COLO668 (cell line): ENCODE data around the gene GLYAT.
"Not testable (repeated sequence)": the region's sequence is repeated elsewhere in the genome, so short reads cannot be mapped to it uniquely, and the experiment has no call there.

Source experiments
- DNase-seq: peaks from one replicate; lab custom pipeline; 2025; ENCODE audit not compliant: unreplicated experiment; lab: John Stamatoyannopoulos, UW

The GLYAT gene

GRCh38 chr11:58744988-58745704 is 13.4 kb upstream of the GLYAT start:
- DNase-seq, result no peak

- DNase-seq, result no peak
Measured at GRCh38 chr11:58742981-58743880, 11.5 kb upstream of the GLYAT start.

- no peak for DNase-seq
Measured at GRCh38 chr11:58742140-58742539, 10.4 kb upstream of the GLYAT start.

- DNase-seq, result no peak
Measured at GRCh38 chr11:58741127-58741526, 9.4 kb upstream of the GLYAT start.

GRCh38 chr11:58740447-58740846 is 8.7 kb upstream of the GLYAT start:
- no peak for DNase-seq

- no peak for DNase-seq
Measured at GRCh38 chr11:58739725-58740430, 8.1 kb upstream of the GLYAT start.

GRCh38 chr11:58734681-58735490 is 3.1 kb upstream of the GLYAT start:
- no peak for DNase-seq

GRCh38 chr11:58730507-58731089 is 1.1 kb downstream of the GLYAT start:
- no peak for DNase-seq

- no peak for DNase-seq
Measured at GRCh38 chr11:58727415-58727797, 4.3 kb downstream of the GLYAT start.

GRCh38 chr11:58726737-58727414 is 4.9 kb downstream of the GLYAT start:
- no peak for DNase-seq

- DNase-seq, result no peak
Measured at GRCh38 chr11:58719406-58720117, 12.2 kb downstream of the GLYAT start.

- DNase-seq, result no peak
Measured at GRCh38 chr11:58712531-58712930, 19.2 kb downstream of the GLYAT start.

GRCh38 chr11:58711832-58712231 is 19.9 kb downstream of the GLYAT start:
- DNase-seq, result no peak

- no peak for DNase-seq
Measured at GRCh38 chr11:58707767-58708166, 24.0 kb downstream of the GLYAT start.

GRCh38 chr11:58696825-58697224 is 34.9 kb downstream of the GLYAT start:
- DNase-seq, result not testable (repeated sequence)

- DNase-seq, result no peak
Measured at GRCh38 chr11:58693026-58693425, 38.7 kb downstream of the GLYAT start.

GRCh38 chr11:58691675-58692074 is 40.1 kb downstream of the GLYAT start:
- DNase-seq, result no peak

- no peak for DNase-seq
Measured at GRCh38 chr11:58688789-58689503, 42.8 kb downstream of the GLYAT start.
